ENCODE results near the gene WNT7B. TPM values are rescaled to one million over a fixed set of nuclear protein-coding genes. Genes with fewer than 3 reads are reported as not detected.

Gene WNT7B
- total and polyA plus RNA-seq, 10 of the 15 experiments (the other 5 are each of a cell fraction or from before 2014, with no cell fraction given), result 0.12 TPM; not detected in 9

- Histone ChIP-seq H3K4me2 (ENCODE audit: control insufficient read depth, insufficient read depth) (no peak overlapping the region), H4K20me1 (ENCODE audit: control insufficient read depth, insufficient read depth) (no peaks in the 10 kb centered on the region), H3K9ac (ENCODE audit: control insufficient read depth, insufficient read depth, low read length) (no peak overlapping the region), H3K27me3 (replicated peaks in 1 of 2; ENCODE audit: control insufficient read depth in 2 of 2, insufficient read depth in 2 of 2, low read length in 1 of 2) (no peaks in the 10 kb centered on the region), H3K9me3 (replicated peaks; ENCODE audit: control insufficient read depth, insufficient read depth, low read length) (no peaks in the 10 kb centered on the region; the same call in 1 of the 3 replicates), H3K27ac (ENCODE audit: control insufficient read depth, insufficient read depth) (no peak overlapping the region), H3K36me3 (ENCODE audit: control insufficient read depth in 2 of 2, insufficient read depth in 2 of 2, low read length in 1 of 2) (no peaks in the 10 kb centered on the region), H3K4me1 (ENCODE audit: control insufficient read depth, insufficient read depth, low read length) (peaks cover 3% of the 10 kb centered on the region; the same call in 1 of the 2 replicates), H3K79me2 (ENCODE audit: control insufficient read depth, insufficient read depth, low read length) (no peaks in the 10 kb centered on the region), H3K4me3 (no peak overlapping the region), H2AFZ (ENCODE audit: control insufficient read depth, low read depth, low read length) (no peak overlapping the region)
- ChIA-PET SMC1A (ENCODE audit: uncharacterized antibody, unreplicated experiment) (interaction anchor here (1.2 kb wide), 1 partner anchor 109 kb away, joined by 4 read pairs; no protein-coding TSS in a partner anchor), POLR2A (no interaction called here), CTCF (interaction anchor here (1.2 to 4.8 kb wide), 4 partner anchors 9 to 108 kb away, joined by 3 to 109 read pairs (median 6); no protein-coding TSS in a partner anchor), RAD21 (ENCODE audit: unreplicated experiment) (interaction anchor here (3.1 to 4.3 kb wide), 2 partner anchors 12 to 108 kb away, joined by 33 to 88 read pairs; no protein-coding TSS in a partner anchor)
- 3% methylated on average over 3 of the region's 3 CpGs for WGBS (ENCODE audit: insufficient coverage, insufficient replicate concordance, low lambda C conversion rate, missing lambda C conversion rate)
- FAIRE-seq, result no peak
- no peak for DNase-seq (ENCODE audit: low read depth, low spot score)
- intact Hi-C loops (cut with micrococcal nuclease; ENCODE audit: unreplicated experiment) (no loop called here), in situ Hi-C loops (cut with MboI) (no loop called here)
- ATAC-seq, result no peak
- no TSS peak for BruUV-seq (replicated peaks)
- no peak for TF ChIP-seq ESRRA (IDR thresholded peaks at IDR 0.05; ENCODE audit: low read length)
- TF ChIP-seq ZNF592 (IDR thresholded peaks at IDR 0.05), result no peak
- no peak for TF ChIP-seq PAX5 (IDR thresholded peaks at IDR 0.05; ENCODE audit: borderline replicate concordance, low read depth, low read length)
- no peak for TF ChIP-seq RFX5 (IDR thresholded peaks at IDR 0.05; ENCODE audit: low read depth, low read length)
- TF ChIP-seq YBX1 (IDR thresholded peaks at IDR 0.05), result no peak
- TF ChIP-seq PKNOX1 (IDR thresholded peaks at IDR 0.05), result no peak
- no peak for TF ChIP-seq MXI1 (IDR thresholded peaks at IDR 0.05; ENCODE audit: low read depth, low read length)
- no peak for TF ChIP-seq SUZ12 (IDR thresholded peaks at IDR 0.05; ENCODE audit: unreplicated experiment)
- TF ChIP-seq CHD1 (IDR thresholded peaks at IDR 0.05; ENCODE audit: low read depth, low read length), result no peak
- no peak for TF ChIP-seq EGR1 (IDR thresholded peaks at IDR 0.05; ENCODE audit: borderline replicate concordance in 1 of 2, low read depth in 2 of 2, low read length in 2 of 2)
- no peak for TF ChIP-seq ZNF384 (IDR thresholded peaks at IDR 0.05; ENCODE audit: borderline replicate concordance, low read depth, low read length)
- no peak for TF ChIP-seq CEBPB (IDR thresholded peaks at IDR 0.05; ENCODE audit: borderline replicate concordance in 1 of 2, low read depth in 2 of 2, low read length in 2 of 2)
- no peak for TF ChIP-seq PRDM15 (CRISPR knock-in tag; IDR thresholded peaks at IDR 0.05)
- TF ChIP-seq SREBF2 (IDR thresholded peaks at IDR 0.05; ENCODE audit: low read length), result no peak
- no peak for TF ChIP-seq POLR2AphosphoS5 (IDR thresholded peaks at IDR 0.05; ENCODE audit: low read length)
- no peak for TF ChIP-seq NR2C2 (IDR thresholded peaks at IDR 0.05; ENCODE audit: borderline replicate concordance, control insufficient read depth, insufficient read length, low read depth)
Measured at GRCh38 chr22:46008291-46008690, 31.3 kb upstream of the WNT7B start.
